ENCODE results near the gene ADAP1. TPM values are rescaled to one million over a fixed set of nuclear protein-coding genes. Genes with fewer than 3 reads are reported as not detected.
A peak's percentile ranks its signal among the peaks of the same experiment; 100 is the strongest.
"Not testable (repeated sequence)": the region's sequence is repeated elsewhere in the genome, so short reads cannot be mapped to it uniquely, and the experiment has no call there.

The ADAP1 gene
- total RNA-seq, 2 experiments from 2014 or later = 34.6 to 40.9 TPM

DNA sequence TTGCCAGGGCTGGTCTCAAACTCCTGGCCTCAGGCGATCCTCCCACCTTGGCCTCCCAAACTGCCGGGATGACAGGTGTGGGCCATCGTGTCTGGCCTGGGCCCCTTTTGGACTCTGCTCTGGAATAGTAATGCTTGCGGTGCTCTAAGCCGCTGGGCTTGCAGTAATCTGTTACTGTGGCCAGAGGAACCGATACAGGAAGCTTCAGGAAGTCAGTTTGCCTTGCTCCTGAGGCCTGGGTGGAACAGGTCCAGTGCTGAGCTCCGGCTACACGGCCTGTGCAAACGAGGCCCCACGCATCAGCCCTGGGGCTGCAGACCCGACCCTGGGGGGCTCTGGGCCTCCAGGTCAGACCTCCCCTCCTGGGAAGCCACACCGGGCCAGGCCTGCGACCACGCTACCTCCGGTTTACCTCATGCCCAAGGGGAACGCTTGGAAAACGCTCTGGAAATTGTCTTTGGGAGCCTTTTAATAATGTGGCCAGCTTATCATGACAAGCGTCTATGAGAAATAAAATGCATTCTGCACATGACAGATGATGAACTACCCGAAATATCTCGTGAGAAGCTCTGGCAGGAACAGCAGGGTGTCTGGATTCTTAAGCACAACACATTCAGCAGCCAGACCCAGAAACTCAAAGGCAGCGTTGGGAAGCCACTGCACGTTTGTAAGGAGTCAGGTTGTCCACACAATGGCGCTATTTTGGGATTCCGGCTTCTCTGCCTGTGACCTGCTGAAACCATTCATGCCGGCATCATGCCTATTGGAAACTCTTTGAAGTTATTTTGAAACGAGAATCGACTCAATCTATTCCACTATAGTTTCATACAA, 10.1 kb upstream of the ADAP1 start:
- H3K27ac Mint-ChIP-seq = no peak overlapping the region
- CTCF ChIA-PET = interaction anchor here (0.9 to 1.3 kb wide), 2 partner anchors 9 to 29 kb away, joined by 3 to 6 read pairs; no protein-coding TSS in a partner anchor
- POLR2A ChIA-PET = interaction anchor here (1.0 to 1.1 kb wide), 3 partner anchors 8 to 12 kb away, joined by 3 to 5 read pairs (median 4); partner anchors contain the start of gene COX19
- no peak for ATAC-seq
- no peak for TF ChIP-seq CTCF (IDR thresholded peaks at IDR 0.05)
- no peaks in the 10 kb centered on the region for H3K9me3 Mint-ChIP-seq
- no peak for DNase-seq
- H3K4me3 Mint-ChIP-seq = no peak overlapping the region
- H3K27me3 Mint-ChIP-seq = no peaks in the 10 kb centered on the region
- peaks cover 11% of the 10 kb centered on the region for H3K36me3 Mint-ChIP-seq (ENCODE audit: low read depth)
- H3K4me1 Mint-ChIP-seq (ENCODE audit: low read depth) = peaks cover 22% of the 10 kb centered on the region
- intact Hi-C loops (cut with micrococcal nuclease) = no loop called here

GRCh38 chr7:963236-964078, 9.0 kb upstream of the ADAP1 start:
- Mint-ChIP-seq H3K4me3 (peak overlapping the region; percentile 10), H3K9me3 (no peaks in the 10 kb centered on the region), H3K4me1 (ENCODE audit: low read depth) (peaks cover 22% of the 10 kb centered on the region), H3K27ac (peak overlapping the region; percentile 22), H3K36me3 (ENCODE audit: low read depth) (peaks cover 10% of the 10 kb centered on the region), H3K27me3 (no peaks in the 10 kb centered on the region)
- DNase-seq (peak; percentile 38), ATAC-seq (peak; percentile 35)
- intact Hi-C loops (cut with micrococcal nuclease) = no loop called here
- TF ChIP-seq CTCF (IDR thresholded peaks at IDR 0.05) = peak; percentile 29
- ChIA-PET CTCF (interaction anchor here (1.1 to 1.3 kb wide), 2 partner anchors 10 to 30 kb away, joined by 4 to 6 read pairs; no protein-coding TSS in a partner anchor), POLR2A (interaction anchor here (0.6 to 1.4 kb wide), 5 partner anchors 9 to 39 kb away, joined by 3 to 5 read pairs (median 3); partner anchors contain the start of genes ADAP1 and COX19)

- H3K4me3 Mint-ChIP-seq = no peak overlapping the region
- DNase-seq = no peak
- no peak for ATAC-seq
- ChIA-PET POLR2A (interaction anchor here (0.6 to 1.4 kb wide), 5 partner anchors 8 to 38 kb away, joined by 3 to 5 read pairs (median 3); partner anchors contain the start of genes ADAP1 and COX19), CTCF (interaction anchor here (1.1 kb wide), 1 partner anchor 31 kb away, joined by 4 read pairs; no protein-coding TSS in a partner anchor)
- no peak overlapping the region for H3K27ac Mint-ChIP-seq
- no peaks in the 10 kb centered on the region for H3K27me3 Mint-ChIP-seq
- peaks cover 22% of the 10 kb centered on the region for H3K4me1 Mint-ChIP-seq (ENCODE audit: low read depth)
- no peak for TF ChIP-seq CTCF (IDR thresholded peaks at IDR 0.05)
- H3K9me3 Mint-ChIP-seq = no peaks in the 10 kb centered on the region
- peaks cover 5% of the 10 kb centered on the region for H3K36me3 Mint-ChIP-seq (ENCODE audit: low read depth)
- intact Hi-C loops (cut with micrococcal nuclease) = no loop called here
Observed at GRCh38 chr7:962401-963081, 8.1 kb upstream of the ADAP1 start.

GRCh38 chr7:961546-962400, 7.3 kb upstream of the ADAP1 start:
- intact Hi-C loops (cut with micrococcal nuclease) = no loop called here
- CTCF ChIA-PET = interaction anchor here (1.1 to 1.6 kb wide), 2 partner anchors 32 to 54 kb away, joined by 3 to 4 read pairs; no protein-coding TSS in a partner anchor
- Mint-ChIP-seq H3K9me3 (no peaks in the 10 kb centered on the region), H3K4me3 (no peak overlapping the region), H3K27ac (no peak overlapping the region), H3K36me3 (ENCODE audit: low read depth) (no peaks in the 10 kb centered on the region), H3K27me3 (no peaks in the 10 kb centered on the region), H3K4me1 (ENCODE audit: low read depth) (peaks cover 22% of the 10 kb centered on the region)
- ATAC-seq (no peak), DNase-seq (no peak)
- no peak for TF ChIP-seq CTCF (IDR thresholded peaks at IDR 0.05)
- POLR2A ChIA-PET = interaction anchor here (1.0 to 1.4 kb wide), 2 partner anchors 9 to 37 kb away, joined by 3 to 5 read pairs; no protein-coding TSS in a partner anchor

GRCh38 chr7:960972-961371, 6.5 kb upstream of the ADAP1 start:
- CTCF ChIA-PET = interaction anchor here (1.6 kb wide), 1 partner anchor 53 kb away, joined by 3 read pairs; no protein-coding TSS in a partner anchor
- H3K4me3 Mint-ChIP-seq; POLR2A ChIA-PET; H3K27me3 Mint-ChIP-seq; H3K27ac Mint-ChIP-seq; H3K36me3 Mint-ChIP-seq (ENCODE audit: low read depth); intact Hi-C loops (cut with micrococcal nuclease); ATAC-seq; H3K9me3 Mint-ChIP-seq; DNase-seq: not testable (repeated sequence)
- peaks cover 22% of the 10 kb centered on the region for H3K4me1 Mint-ChIP-seq (ENCODE audit: low read depth)

Data from activated CD8-positive, alpha-beta T cell treated with anti-CD3 and anti-CD28 coated beads for 36 hours (primary cell).